K562 (cell line): ENCODE measurements around the gene ERBB4. TPM values are rescaled to one million over a fixed set of nuclear protein-coding genes. Genes with fewer than 3 reads are reported as not detected.

Experiments used
- ATAC-seq: fragments of 200-7000 bp; cut with Tn5 transposase; 3 replicates; pipeline ENCODE4 v1.9.1; 2020; ENCODE audit warnings: moderate library complexity
- BruUV-seq: library from RNA; stranded (reverse); fragments of 400-500 nt; replicated peaks from 2 replicates; lab custom pipeline; 2021; lab: Mats Ljungman, UMichigan
- CTCF ChIA-PET: fragments of 300-600 bp; formaldehyde crosslinking; extraction: SDS; loops from one replicate; lab custom pipeline; 2021; ENCODE audit warnings: low intra/inter-chr PET ratio; lab: Yijun Ruan, JAX
- POLR2A ChIA-PET: fragments of 300-600, 350-650 bp; sonication (Branson Sonifier 250); formaldehyde crosslinking; extraction: SDS; loops from one replicate; lab custom pipeline; 2021; ENCODE audit warnings: antibody characterized with exemption, inconsistent platforms; lab: Yijun Ruan, JAX
- DNase-seq, 4 experiments: peaks; one replicate each; pipeline versions ENCODE4 v3.0.0 to v3.0.0-alpha.2; 2011 to 2018; ENCODE audit warnings: low spot score in 3 of 4, mixed read lengths in 3 of 4; ENCODE audit errors: extremely low read depth in 1 of 4
- FAIRE-seq: peaks from 2 replicates; lab custom pipeline; 2011; peaks lifted over from hg19 to GRCh38; lab: Jason Lieb, UNC
- H2AFZ ChIP-seq: 2 replicates; pipeline ENCODE4 v1.6.0; 2011; ENCODE audit warnings: low read depth, low read length, control low read depth, inconsistent platforms
- H3K27ac ChIP-seq: fragments of 200-600 bp; 3 replicates; pipeline ENCODE4 v1.8.0; 2011; ENCODE audit warnings: low read depth, mild to moderate bottlenecking, control low read depth, inconsistent platforms, low read length, moderate library complexity, mixed read lengths; ENCODE audit errors: extremely low read depth
- H3K27me3 ChIP-seq, 2 experiments: fragments of 300-600 bp in 1 of 2; 2 replicates in 1 of 2; 3 replicates in 1 of 2; pipeline versions ENCODE4 v1.6.0 to v1.8.0; 2011; ENCODE audit warnings: inconsistent platforms in 2 of 2, low read length in 2 of 2, mild to moderate bottlenecking in 1 of 2, mixed read lengths in 1 of 2, moderate library complexity in 1 of 2; ENCODE audit not compliant: control insufficient read depth in 2 of 2, insufficient read depth in 2 of 2
- H3K36me3 ChIP-seq: fragments of 300-600 bp; 3 replicates; pipeline ENCODE4 v1.8.0; 2011; ENCODE audit warnings: mild to moderate bottlenecking, low read length, inconsistent platforms; ENCODE audit not compliant: control insufficient read depth, insufficient read depth
- H3K4me1 ChIP-seq, 2 experiments: fragments of 200-600 bp in 1 of 2; replicated peaks in 1 of 2; 2 replicates in 1 of 2; 3 replicates in 1 of 2; pipeline versions ENCODE4 v1.5.1 to v1.8.0; 2011; ENCODE audit warnings: inconsistent platforms in 2 of 2, low read length in 2 of 2, mild to moderate bottlenecking in 1 of 2, mixed read lengths in 1 of 2, moderate library complexity in 1 of 2; ENCODE audit not compliant: control insufficient read depth in 2 of 2, insufficient read depth in 2 of 2
- H3K4me2 ChIP-seq: 2 replicates; pipeline ENCODE4 v1.6.1; 2011; ENCODE audit warnings: low read length, control low read depth, inconsistent platforms, mixed read lengths; ENCODE audit not compliant: insufficient read depth
- H3K4me3 ChIP-seq: fragments of 200-600 bp; sonication (generic), shearing (Covaris generic); 2 replicates; pipeline ENCODE4 v1.5.1; 2016; ENCODE audit warnings: control low read depth, inconsistent platforms
- H3K79me2 ChIP-seq: fragments of 200-600 bp; 3 replicates; pipeline ENCODE4 v1.8.0; 2011; ENCODE audit warnings: low read length, inconsistent platforms; ENCODE audit not compliant: control insufficient read depth, insufficient read depth
- H3K9ac ChIP-seq, 2 experiments: 2 replicates each; pipeline versions ENCODE4 v1.6.0 to v1.6.1; 2011; ENCODE audit warnings: low read depth in 2 of 2, low read length in 2 of 2, control low read depth in 1 of 2, inconsistent platforms in 1 of 2, mild to moderate bottlenecking in 1 of 2, mixed read lengths in 1 of 2; ENCODE audit not compliant: insufficient read depth in 1 of 2
- H3K9me1 ChIP-seq: one replicate; pipeline ENCODE4 v1.6.0; 2011; ENCODE audit warnings: inconsistent platforms, mild to moderate bottlenecking, low read length, moderate library complexity; ENCODE audit not compliant: control insufficient read depth, insufficient read depth
- H3K9me3 ChIP-seq: replicated peaks from 2 replicates; pipeline ENCODE4 v1.5.1; 2011; ENCODE audit warnings: low read depth, low read length, inconsistent platforms; ENCODE audit not compliant: control insufficient read depth, insufficient read depth
- H4K20me1 ChIP-seq: replicated peaks from 2 replicates; pipeline ENCODE4 v1.6.1; 2011; ENCODE audit warnings: low read length, inconsistent platforms, mixed read lengths; ENCODE audit not compliant: control insufficient read depth, insufficient read depth
- CHD1 ChIP-seq: fragments of 200-600 bp; sonication (generic); IDR thresholded peaks from one replicate; pipeline ENCODE4 v1.6.1; 2012; ENCODE audit warnings: mild to moderate bottlenecking, moderate library complexity, low read length, inconsistent platforms
- E2F1 ChIP-seq: sonication (generic); formaldehyde crosslinking; IDR thresholded peaks from 2 replicates; pipeline ENCODE4 v1.8.1; 2023; ENCODE audit warnings: mild to moderate bottlenecking, missing genetic modification reagents, moderate library complexity
- PATZ1 ChIP-seq: fragments of 250-450 bp; sonication (Bioruptor Pico); IDR thresholded peaks from 2 replicates; pipeline ENCODE4 v1.5.0; 2020; ENCODE audit warnings: mild to moderate bottlenecking, borderline replicate concordance
- POLR2H ChIP-seq: IDR thresholded peaks from 2 replicates; pipeline ENCODE4 v1.6.1; 2016; ENCODE audit warnings: missing genetic modification characterization, low read depth, mild to moderate bottlenecking, control low read depth, missing compliant biosample characterization, moderate library complexity
- RBM14 ChIP-seq: fragments of 200-400 bp; formaldehyde crosslinking; IDR thresholded peaks from 2 replicates; pipeline ENCODE4 v1.6.1; 2018; ENCODE audit warnings: low read depth, mild to moderate bottlenecking, low read length, moderate library complexity, borderline replicate concordance; ENCODE audit not compliant: insufficient read depth
- TEAD4 ChIP-seq, 2 experiments: sonication (generic) in 1 of 2; formaldehyde crosslinking in 1 of 2; IDR thresholded peaks; 2 replicates each; pipeline versions ENCODE4 v1.6.1 to v1.8.0; 2012 to 2022; ENCODE audit warnings: borderline replicate concordance in 1 of 2, inconsistent platforms in 1 of 2, low read length in 1 of 2, mild to moderate bottlenecking in 1 of 2, missing genetic modification reagents in 1 of 2
- ZNF347 ChIP-seq: fragments of 450-650 bp; formaldehyde crosslinking; IDR thresholded peaks from 2 replicates; pipeline ENCODE4 v1.4.0; 2020; ENCODE audit warnings: low read depth, mild to moderate bottlenecking, moderate library complexity
- WGBS: fragments of 100-300 bp; shearing (Covaris generic); methylation state at CpG from one replicate; pipeline ENCODE4 v1.1.6; 2016; ENCODE audit warnings: low coverage, mixed read lengths; ENCODE audit not compliant: insufficient coverage; ENCODE audit errors: missing lambda C conversion rate; 5-methylcytosine and 5-hydroxymethylcytosine counted together
- in situ Hi-C: fragments of 300-500 bp; cut with MboI; formaldehyde crosslinking; loops from 4 replicates; pipeline ENCODE4 v1.15.0; 2018; ENCODE audit warnings: inconsistent platforms, mixed read lengths
- intact Hi-C: fragments of 100-400 bp; cut with micrococcal nuclease; formaldehyde crosslinking; loops from 2 replicates; pipeline ENCODE4 v1.14.2; 2022
- polyA plus RNA-seq, 8 experiments: library from polyadenylated mRNA; depleted of rRNA in 4 of 8; stranded (reverse) in 5 of 8; unstranded in 3 of 8; fragments of >200 nt; fragmentation: Nextera tagmentation in 2 of 8; fragmentation: Illumina TruSeq in 1 of 8; extraction: Ambion mirVana in 2 of 8; extraction: Trizol in 1 of 8; gene quantifications; 2 replicates each; pipeline versions ENCODE4 v1.2.1 to v1.2.3, GENCODE V29; 2011 to 2014; ENCODE audit warnings: inconsistent platforms in 1 of 8, missing spikeins in 1 of 8
- total RNA-seq, 7 experiments: library from RNA; depleted of rRNA in 6 of 7; stranded (reverse); fragments of >200 nt in 6 of 7; fragmentation: Illumina TruSeq in 2 of 7; extraction: Trizol in 2 of 7; gene quantifications; 2 replicates each; pipeline versions ENCODE4 v1.2.1 to v1.2.3, GENCODE V29; 2011 to 2021; ENCODE audit warnings: low replicate concordance in 1 of 7
- TF ChIP-seq, protein P1 (sequence below): fragments of 150-350 bp; conservative IDR thresholded peaks from 2 replicates; pipeline ENCODE4 v1.6.1; 2014; ENCODE audit warnings: low read length

The ERBB4 gene
- total and polyA plus RNA-seq, 9 of the 15 experiments (the other 6 are each of a cell fraction or from before 2014, with no cell fraction given), result not detected

DNA sequence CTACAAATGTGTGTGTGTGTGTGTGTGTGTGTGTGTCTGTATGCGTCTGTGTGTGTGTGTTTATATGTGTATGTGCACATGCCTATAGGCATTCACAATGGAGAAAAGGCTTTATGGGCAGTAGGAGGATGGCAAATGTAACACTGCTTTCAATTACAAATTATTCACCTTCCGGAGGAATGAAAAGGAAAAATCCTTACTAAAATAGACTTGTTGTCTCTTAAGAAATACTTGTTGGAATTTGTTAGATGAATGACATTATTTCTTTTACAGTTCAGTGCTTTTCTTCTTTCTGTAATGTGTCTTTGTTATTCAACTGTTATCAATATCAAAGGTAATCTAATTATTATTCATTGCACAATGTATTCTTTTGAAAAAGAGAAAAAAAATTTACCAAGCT is 874.3 kb downstream of the ERBB4 start (continued):
- TF ChIP-seq, protein P1, sequence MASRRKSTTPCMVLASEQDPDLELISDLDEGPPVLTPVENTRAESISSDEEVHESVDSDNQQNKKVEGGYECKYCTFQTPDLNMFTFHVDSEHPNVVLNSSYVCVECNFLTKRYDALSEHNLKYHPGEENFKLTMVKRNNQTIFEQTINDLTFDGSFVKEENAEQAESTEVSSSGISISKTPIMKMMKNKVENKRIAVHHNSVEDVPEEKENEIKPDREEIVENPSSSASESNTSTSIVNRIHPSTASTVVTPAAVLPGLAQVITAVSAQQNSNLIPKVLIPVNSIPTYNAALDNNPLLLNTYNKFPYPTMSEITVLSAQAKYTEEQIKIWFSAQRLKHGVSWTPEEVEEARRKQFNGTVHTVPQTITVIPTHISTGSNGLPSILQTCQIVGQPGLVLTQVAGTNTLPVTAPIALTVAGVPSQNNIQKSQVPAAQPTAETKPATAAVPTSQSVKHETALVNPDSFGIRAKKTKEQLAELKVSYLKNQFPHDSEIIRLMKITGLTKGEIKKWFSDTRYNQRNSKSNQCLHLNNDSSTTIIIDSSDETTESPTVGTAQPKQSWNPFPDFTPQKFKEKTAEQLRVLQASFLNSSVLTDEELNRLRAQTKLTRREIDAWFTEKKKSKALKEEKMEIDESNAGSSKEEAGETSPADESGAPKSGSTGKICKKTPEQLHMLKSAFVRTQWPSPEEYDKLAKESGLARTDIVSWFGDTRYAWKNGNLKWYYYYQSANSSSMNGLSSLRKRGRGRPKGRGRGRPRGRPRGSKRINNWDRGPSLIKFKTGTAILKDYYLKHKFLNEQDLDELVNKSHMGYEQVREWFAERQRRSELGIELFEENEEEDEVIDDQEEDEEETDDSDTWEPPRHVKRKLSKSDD, result no peak

GRCh38 chr2:211654211-211654780 is 884.3 kb downstream of the ERBB4 start:
- BruUV-seq, result no TSS peak
- H3K9me1 ChIP-seq, result no peaks in the 10 kb centered on the region
- no peak overlapping the region for H3K4me3 ChIP-seq
- H3K4me1 ChIP-seq, result no peaks in the 10 kb centered on the region
- no peaks in the 10 kb centered on the region for H3K36me3 ChIP-seq
- H3K9me3 ChIP-seq, result no peaks in the 10 kb centered on the region
- intact Hi-C loops, result no loop called here
- no peaks in the 10 kb centered on the region for H3K79me2 ChIP-seq
- no peak for DNase-seq
- POLR2A ChIA-PET, result no interaction called here
- H3K27me3 ChIP-seq, result no peaks in the 10 kb centered on the region
- no peak overlapping the region for H2AFZ ChIP-seq
- CTCF ChIA-PET, result no interaction called here
- FAIRE-seq, result no peak
- no peak for TF ChIP-seq PATZ1
- TF ChIP-seq CHD1, result no peak
- no peak for TF ChIP-seq E2F1 (CRISPR knock-in tag)
- TF ChIP-seq TEAD4 (IDR thresholded peaks at IDR 0.05; ENCODE audit: low read length), result no peak
- no peak for TF ChIP-seq TEAD4 (CRISPR knock-in tag; IDR thresholded peaks at IDR 0.05; ENCODE audit: borderline replicate concordance)
- TF ChIP-seq POLR2H (tag), result no peak
- TF ChIP-seq ZNF347 (CRISPR knock-in tag), result no peak
- no peak for TF ChIP-seq RBM14
- H3K4me2 ChIP-seq, result no peak overlapping the region
- no peak overlapping the region for H3K9ac ChIP-seq
- in situ Hi-C loops, result no loop called here
- WGBS, result 0% methylated on average over 3 of the region's 3 CpGs
- no peaks in the 10 kb centered on the region for H4K20me1 ChIP-seq
- no peak for ATAC-seq
- no peak overlapping the region for H3K27ac ChIP-seq
